ENCODE data around the gene DDX25.
"Not testable (repeated sequence)": the region's sequence is repeated elsewhere in the genome, so short reads cannot be mapped to it uniquely, and the experiment has no call there.

Gene DDX25

GRCh38 chr11:125903711-125904659 is at the start of gene DDX25:
Gene DDX25 (plus strand): TSS chr11:125904508. CDS start chr11:125904518, 10 bp downstream.
- DNase-seq (ENCODE audit: low spot score): no peak

GRCh38 chr11:125857670-125858069 is 46.6 kb upstream of the DDX25 start:
- not testable (repeated sequence) for DNase-seq (ENCODE audit: low spot score)

DNA sequence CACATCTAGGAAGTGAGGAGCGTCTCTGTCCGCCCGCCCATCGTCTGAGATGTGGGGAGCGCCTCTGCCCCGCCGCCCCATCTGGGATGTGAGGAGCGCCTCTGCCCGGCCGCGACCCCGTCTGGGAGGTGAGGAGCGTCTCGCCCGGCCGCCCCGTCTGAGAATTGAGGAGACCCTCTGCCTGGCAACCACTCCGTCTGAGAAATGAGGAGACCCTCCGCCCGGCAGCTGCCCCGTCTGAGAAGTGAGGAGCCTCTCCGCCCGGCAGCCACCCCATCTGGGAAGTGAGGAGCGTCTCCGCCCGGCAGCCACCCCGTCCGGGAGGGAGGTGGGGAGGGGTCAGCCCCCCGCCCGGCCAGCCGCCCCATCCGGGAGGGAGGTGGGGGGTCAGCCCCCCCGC is 41.5 kb upstream of the DDX25 start:
- DNase-seq (ENCODE audit: low spot score): not testable (repeated sequence)

GRCh38 chr11:125865354-125865753 is 39.0 kb upstream of the DDX25 start:
- not testable (repeated sequence) for DNase-seq (ENCODE audit: low spot score)

DNA sequence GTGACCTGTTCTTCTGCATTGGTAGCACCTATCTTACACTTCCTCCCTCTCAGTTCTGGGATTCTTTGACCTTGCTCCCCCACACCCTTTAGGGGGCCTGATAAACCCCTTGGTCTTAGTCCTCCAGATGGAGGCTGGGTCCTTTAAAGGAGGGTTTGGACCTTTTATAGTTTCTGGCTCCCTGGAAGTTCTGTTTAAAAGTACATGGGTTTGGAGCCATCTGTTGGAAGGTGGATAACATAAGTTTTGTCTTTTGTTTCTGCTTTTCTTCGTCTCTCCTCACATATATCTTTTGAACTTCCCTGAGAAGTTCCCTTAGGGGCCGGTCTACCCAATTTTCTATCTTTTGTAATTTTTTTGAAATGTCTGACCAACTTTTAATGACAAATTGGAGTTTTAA is 34.8 kb upstream of the DDX25 start:
- DNase-seq (ENCODE audit: low spot score): no peak

DNA sequence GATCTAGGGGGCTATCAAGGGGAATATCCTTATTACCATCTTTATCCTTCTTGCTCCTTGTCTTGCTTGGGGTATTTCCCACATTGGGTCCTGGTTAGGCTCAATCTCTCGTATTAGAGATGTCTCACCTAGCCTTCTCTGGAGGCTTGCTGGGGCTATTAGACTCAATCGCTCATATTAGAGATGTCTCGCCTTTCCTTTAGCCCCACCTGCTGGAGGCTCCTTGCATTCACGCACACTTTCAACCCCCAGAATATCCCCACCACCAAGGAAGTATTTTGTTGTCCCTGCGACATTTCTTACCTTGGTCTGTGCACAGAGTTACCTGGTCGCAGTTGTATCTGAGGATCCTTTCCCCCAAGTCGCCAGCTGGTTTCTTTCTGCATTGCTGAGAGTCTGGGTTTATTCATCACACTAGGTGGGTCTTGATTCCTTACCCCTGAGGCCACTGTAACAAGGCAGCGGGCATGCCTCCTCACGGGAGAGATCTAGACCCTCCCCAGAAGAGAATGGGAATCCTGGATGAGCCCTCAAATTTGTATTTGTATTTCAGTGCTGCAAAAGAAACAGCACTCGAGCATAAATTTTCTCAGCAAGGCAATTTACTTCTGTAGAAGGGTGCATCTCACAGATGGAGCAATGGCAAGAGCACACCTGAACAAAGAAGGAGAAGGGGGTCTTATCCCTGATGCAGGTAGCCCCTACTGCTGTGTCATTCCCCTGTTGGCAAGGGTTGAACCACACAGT is 32.7 kb upstream of the DDX25 start:
- DNase-seq (ENCODE audit: low spot score): peak; percentile 74

- DNase-seq (ENCODE audit: low spot score): no peak
These were observed 32.2 kb upstream of the DDX25 start for GRCh38 chr11:125872138-125872491.

GRCh38 chr11:125873881-125874555 is 30.3 kb upstream of the DDX25 start:
- DNase-seq (ENCODE audit: low spot score): no peak

DNA sequence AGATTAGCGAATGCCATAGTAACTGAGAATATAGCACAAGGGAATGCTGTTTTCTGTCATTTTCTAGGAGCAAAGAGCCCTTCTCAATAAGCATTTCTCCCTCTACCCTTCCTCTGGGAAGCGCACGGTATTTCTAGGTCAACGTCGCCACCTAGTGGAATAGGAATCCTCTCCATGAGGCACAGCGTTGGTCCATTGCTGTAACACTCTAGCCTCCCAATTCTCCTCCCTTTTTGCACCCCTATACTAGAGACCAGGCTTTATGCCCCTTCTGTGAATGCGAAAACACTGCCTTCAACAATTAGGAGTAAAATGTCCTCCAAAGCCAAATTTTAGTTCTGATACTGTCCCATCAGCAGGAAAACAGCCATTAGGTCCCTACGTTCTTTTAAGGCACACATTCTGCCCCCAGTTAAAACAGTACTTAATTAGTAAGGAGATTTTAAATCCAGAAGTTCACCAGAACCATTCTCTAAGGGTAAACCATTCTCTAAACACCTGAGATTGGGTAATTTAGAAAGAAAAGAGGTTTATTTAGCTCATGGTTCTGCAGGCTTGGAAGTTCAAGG is 29.7 kb upstream of the DDX25 start:
- peak; percentile 67 for DNase-seq (ENCODE audit: low spot score)

- DNase-seq (ENCODE audit: low spot score): no peak
These were observed 23.0 kb upstream of the DDX25 start for GRCh38 chr11:125881291-125881690.

DNA sequence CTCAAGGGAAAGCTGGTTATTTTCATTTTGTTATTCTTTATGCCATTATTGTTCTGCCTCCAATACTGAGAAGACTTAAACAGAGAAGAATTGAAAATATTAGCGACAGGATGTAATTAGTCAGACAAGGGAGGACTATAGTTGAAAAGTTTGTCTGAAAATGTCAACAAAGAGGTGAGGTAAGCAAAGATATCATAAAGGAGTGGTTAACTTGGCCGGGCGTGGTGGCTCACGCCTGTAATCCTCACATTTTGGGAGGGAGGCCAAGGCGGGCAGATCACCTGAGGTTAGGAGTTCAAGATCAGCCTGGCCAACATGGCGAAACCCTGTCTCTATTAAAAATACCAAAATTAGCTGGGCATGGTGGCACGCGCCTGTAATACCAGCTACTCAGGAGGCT is 20.9 kb upstream of the DDX25 start:
- no peak for DNase-seq (ENCODE audit: low spot score)

DNA sequence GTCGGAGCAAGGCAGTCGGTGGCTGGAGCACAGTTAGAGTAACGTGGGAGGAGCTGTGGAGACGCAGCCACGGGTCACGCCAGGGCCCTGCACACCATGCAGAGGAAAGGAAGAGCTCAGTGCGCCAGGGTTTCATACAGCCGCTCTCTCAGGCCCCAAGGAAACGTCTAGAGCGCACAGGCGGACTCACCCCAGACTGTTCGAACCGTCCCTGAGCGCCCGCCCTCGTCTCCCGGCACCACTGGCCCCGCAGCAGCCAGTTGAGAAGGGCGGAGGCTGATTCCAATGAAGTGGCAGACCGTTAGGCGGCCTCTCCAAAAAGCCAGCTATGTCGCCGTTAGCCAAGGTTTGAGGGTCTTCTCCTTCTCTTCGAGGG is 17.3 kb upstream of the DDX25 start:
- peak; percentile 61 for DNase-seq (ENCODE audit: low spot score)

DNA sequence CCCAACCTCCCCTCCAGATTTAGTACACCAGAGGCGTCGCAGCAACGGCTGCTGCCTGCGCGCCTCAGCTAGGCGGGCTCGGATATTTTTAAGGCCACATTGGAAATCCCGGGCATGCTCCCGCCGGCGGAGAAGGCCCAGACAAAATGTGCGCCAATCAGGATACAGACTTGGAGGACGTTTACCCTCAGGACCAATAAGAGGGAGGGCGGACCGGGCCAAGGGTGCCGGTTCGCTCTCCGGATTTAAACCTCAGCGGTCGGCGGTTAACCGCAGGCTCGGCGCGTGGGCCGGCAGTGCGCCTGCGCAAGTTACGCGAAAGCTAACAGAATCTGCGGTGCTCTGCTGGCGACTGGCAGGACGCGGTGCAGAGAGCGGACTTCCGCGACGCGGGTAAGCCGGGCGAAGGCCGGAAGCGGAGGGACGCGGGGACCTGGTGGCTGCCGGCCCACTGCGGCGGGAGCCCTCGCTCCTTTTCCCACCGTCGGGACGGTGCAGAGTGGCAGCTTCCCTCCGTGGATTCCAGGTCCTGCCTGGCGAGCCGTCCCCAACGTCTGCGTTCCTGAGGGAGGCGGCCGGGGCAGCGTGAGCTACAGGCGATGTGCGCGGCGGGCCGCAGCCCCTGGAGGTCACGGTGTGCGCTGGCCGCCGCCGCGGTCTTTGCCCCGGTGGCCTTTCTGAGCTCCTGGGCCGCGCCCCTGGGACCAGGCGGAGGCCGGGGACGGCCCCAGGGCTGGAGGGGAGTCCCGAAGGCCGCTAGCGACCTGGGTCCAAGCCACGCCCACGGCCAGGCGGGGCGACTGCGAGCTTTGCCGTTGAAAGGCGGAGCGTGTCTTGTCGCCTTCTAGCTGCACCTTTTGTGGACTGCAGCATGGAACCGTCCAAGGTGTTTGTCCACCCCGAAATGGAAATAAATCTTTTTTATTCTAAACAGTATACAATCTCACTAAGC is 16.7 kb upstream of the DDX25 start, which contains the start of gene HYLS1:
HYLS1 (plus strand) TSS at position 296 of the 952 bp plus-strand sequence. CDS start 11,701 bp downstream, outside the sequence.
- peak; percentile 96 for DNase-seq (ENCODE audit: low spot score)

DNA sequence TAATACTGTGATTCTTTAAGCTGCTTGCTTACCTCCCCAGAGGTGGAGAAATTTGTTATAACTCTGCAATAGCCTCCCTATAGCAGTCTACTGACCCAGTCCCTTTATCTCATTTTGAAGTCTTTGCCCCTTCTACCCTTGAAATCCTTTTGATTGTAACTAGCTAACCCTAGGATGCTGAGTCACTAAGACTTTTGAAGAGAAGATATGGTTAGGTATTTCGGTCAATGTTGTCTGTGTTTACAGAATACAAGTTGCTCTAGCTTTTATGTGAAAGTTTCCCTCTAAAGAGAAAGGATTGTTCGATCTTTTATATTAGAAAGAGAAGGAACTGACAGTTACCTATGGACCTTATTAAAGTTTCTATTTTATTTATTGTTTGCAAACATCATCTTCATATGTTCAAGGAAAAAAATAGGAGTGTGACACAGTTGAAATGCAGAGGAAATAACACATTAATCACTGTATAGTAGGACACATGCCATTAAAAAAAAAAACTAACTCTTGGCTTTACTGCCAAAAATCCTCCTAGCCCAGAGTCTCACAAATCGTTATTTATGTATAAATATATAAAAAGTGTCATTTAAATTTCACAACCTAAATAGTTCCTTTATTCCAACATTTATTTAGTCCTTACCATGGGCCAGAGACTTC is 13.7 kb upstream of the DDX25 start:
- DNase-seq (ENCODE audit: low spot score): no peak

- DNase-seq (ENCODE audit: low spot score): no peak
These were observed 12.2 kb upstream of the DDX25 start for GRCh38 chr11:125892071-125892470.

GRCh38 chr11:125892994-125893393 is 11.3 kb upstream of the DDX25 start:
- DNase-seq (ENCODE audit: low spot score): no peak

DNA sequence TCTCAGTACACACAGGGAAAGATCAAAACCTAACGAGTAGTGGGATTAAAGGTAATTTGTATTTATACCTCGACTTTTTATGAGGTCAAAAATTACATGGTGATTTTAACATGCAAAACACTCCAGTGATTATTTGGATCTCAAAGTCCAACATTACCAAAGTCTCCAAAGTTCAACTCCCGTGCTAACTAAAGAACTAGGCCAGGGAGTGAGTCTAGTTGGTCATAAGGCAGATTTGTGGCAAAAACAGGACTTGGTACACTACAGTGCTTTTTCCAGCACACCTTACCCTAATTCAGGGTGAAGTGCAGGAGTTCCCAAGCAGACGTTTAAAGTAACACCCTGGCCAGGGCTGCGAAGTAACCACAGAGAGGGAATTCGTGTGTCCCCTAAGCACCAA is 2.4 kb upstream of the DDX25 start:
- no peak for DNase-seq (ENCODE audit: low spot score)

- DNase-seq (ENCODE audit: low spot score): no peak
These were observed 1.9 kb upstream of the DDX25 start for GRCh38 chr11:125902277-125902926.

- peak; percentile 88 for DNase-seq (ENCODE audit: low spot score)
These were observed 1.2 kb upstream of the DDX25 start, which contains the start of gene PUS3 for GRCh38 chr11:125902927-125903710. Gene PUS3 (minus strand): TSS chr11:125903206. CDS start chr11:125896284, 6,922 bp downstream.
